Measurements from ENCODE around the gene STC2.

Gene STC2

GRCh38 chr5:173265433-173265832, 62.8 kb downstream of the STC2 start:
- no peak for DNase-seq (ENCODE audit: low spot score)
